ENCODE measurements around the gene LONRF3. TPM values are rescaled to one million over a fixed set of nuclear protein-coding genes. Genes with fewer than 3 reads are reported as not detected.

LONRF3 gene
- total and polyA plus RNA-seq, 2 of the 8 experiments (the other 6 are each of a cell fraction or from before 2014, with no cell fraction given): 0.11 TPM; not detected in 1

GRCh38 chrX:118978451-118978850 is 4.0 kb downstream of the LONRF3 start:
- H3K23ac ChIP-seq (ENCODE audit: insufficient read length): no peak overlapping the region
- no peak overlapping the region for H2AFZ ChIP-seq (ENCODE audit: low read length)
- H3K4ac ChIP-seq (replicated peaks; ENCODE audit: insufficient read length, low read depth, low read length): no peak overlapping the region
- no peak overlapping the region for H2BK120ac ChIP-seq (replicated peaks; ENCODE audit: low read depth, low read length)
- H3K27me3 ChIP-seq (replicated peaks in 1 of 4; ENCODE audit: control insufficient read depth in 3 of 4, extremely low read depth in 1 of 4, insufficient read depth in 3 of 4, low read length in 3 of 4): peaks cover 48 to 67% (median 62%) of the 10 kb centered on the region in 4 experiments
- H3K56ac ChIP-seq (replicated peaks; ENCODE audit: insufficient read length, low read depth, low read length): no peak overlapping the region
- H2BK12ac ChIP-seq (ENCODE audit: low read depth, low read length): no peak overlapping the region
- H3K4me2 ChIP-seq (ENCODE audit: insufficient read depth in 1 of 2, low read depth in 2 of 2, low read length in 2 of 2): no peak overlapping the region
- no peaks in the 10 kb centered on the region; the same call in 1 of the 2 replicates for H3K23me2 ChIP-seq (ENCODE audit: low read depth, low read length)
- no peaks in the 10 kb centered on the region for H3K79me2 ChIP-seq (ENCODE audit: control insufficient read depth in 1 of 2, insufficient read depth in 2 of 2, low read length in 2 of 2)
- ChIA-PET CTCF (ENCODE audit: partially characterized antibody) (interaction anchor here (1.0 to 1.8 kb wide), 2 partner anchors 11 to 130 kb away, joined by 4 read pairs; no protein-coding TSS in a partner anchor), POLR2A (ENCODE audit: partially characterized antibody) (no interaction called here)
- DNase-seq (ENCODE audit: low read depth in 1 of 2, low spot score in 2 of 2): no peak
- no peak overlapping the region for H3K9ac ChIP-seq (replicated peaks in 1 of 4; ENCODE audit: extremely low read depth in 1 of 4, low read depth in 3 of 4, low read length in 3 of 4)
- H2BK20ac ChIP-seq (ENCODE audit: low read length): no peak overlapping the region
- no peak overlapping the region for H2BK15ac ChIP-seq (ENCODE audit: low read length)
- H3K4me1 ChIP-seq (replicated peaks in 1 of 4; ENCODE audit: control insufficient read depth in 3 of 4, insufficient read depth in 4 of 4, low read length in 3 of 4): peaks cover 0 to 14% (median 5%) of the 10 kb centered on the region in 4 experiments; a peak in 6 of 7 replicates
- H4K8ac ChIP-seq (ENCODE audit: extremely low read depth, insufficient read depth, low read length): no peak overlapping the region
- no peaks in the 10 kb centered on the region for H3K79me1 ChIP-seq (ENCODE audit: low read depth, low read length)
- H2AK5ac ChIP-seq (ENCODE audit: low read depth, low read length): no peak overlapping the region
- H4K91ac ChIP-seq (replicated peaks; ENCODE audit: insufficient read length, low read length): no peak overlapping the region
- peaks cover 0 to 7% (median 0%) of the 10 kb centered on the region in 4 experiments; a peak in 1 of 8 replicates for H3K36me3 ChIP-seq (ENCODE audit: control insufficient read depth in 2 of 4, insufficient read depth in 4 of 4, low read length in 3 of 4)
- peaks cover 2 to 3% of the 10 kb centered on the region in 2 experiments for H4K20me1 ChIP-seq (replicated peaks in 1 of 2; ENCODE audit: control insufficient read depth in 1 of 2, insufficient read depth in 2 of 2, low read length in 2 of 2)
- no peak overlapping the region for H4K5ac ChIP-seq (ENCODE audit: insufficient read length, low read depth, low read length)
- TF ChIP-seq CTBP2 (IDR thresholded peaks at IDR 0.05; ENCODE audit: borderline replicate concordance, insufficient read depth, insufficient read length, low read length): no peak
- TF ChIP-seq PHF8 (conservative IDR thresholded peaks at IDR 0.05; ENCODE audit: low read depth, low read length): no peak
- no peak for TF ChIP-seq SIRT6 (IDR thresholded peaks at IDR 0.05; ENCODE audit: low read length)
- TF ChIP-seq GTF2F1 (IDR thresholded peaks at IDR 0.05; ENCODE audit: borderline replicate concordance, low read depth, low read length): no peak
- TF ChIP-seq ZNF274 (IDR thresholded peaks at IDR 0.05; ENCODE audit: borderline replicate concordance, extremely low read depth, low read length): no peak
- no peak overlapping the region for H3K4me3 ChIP-seq (ENCODE audit: extremely low read depth in 1 of 4, insufficient read depth in 2 of 4, low read depth in 3 of 4, low read length in 4 of 4)
- H3K27ac ChIP-seq (ENCODE audit: low read depth, low read length): no peak overlapping the region
- H3K9me3 ChIP-seq (ENCODE audit: insufficient read depth in 2 of 2, low read depth in 1 of 2, low read length in 1 of 2): no peaks in the 10 kb centered on the region
- H3K18ac ChIP-seq (ENCODE audit: extremely low read depth, low read length): no peak overlapping the region
- FAIRE-seq: no peak
- no peak overlapping the region for H3K14ac ChIP-seq (ENCODE audit: insufficient read length)
- H2BK5ac ChIP-seq (ENCODE audit: low read depth, low read length): no peak overlapping the region
